ENCODE measurements around the gene ATN1. TPM values are rescaled to one million over a fixed set of nuclear protein-coding genes. Genes with fewer than 3 reads are reported as not detected.
A peak's percentile ranks its signal among the peaks of the same experiment; 100 is the strongest.

Gene ATN1
- total and polyA plus RNA-seq, 2 of the 8 experiments (the other 6 are each of a cell fraction or from before 2014, with no cell fraction given), result 20.6 to 73.4 TPM

DNA sequence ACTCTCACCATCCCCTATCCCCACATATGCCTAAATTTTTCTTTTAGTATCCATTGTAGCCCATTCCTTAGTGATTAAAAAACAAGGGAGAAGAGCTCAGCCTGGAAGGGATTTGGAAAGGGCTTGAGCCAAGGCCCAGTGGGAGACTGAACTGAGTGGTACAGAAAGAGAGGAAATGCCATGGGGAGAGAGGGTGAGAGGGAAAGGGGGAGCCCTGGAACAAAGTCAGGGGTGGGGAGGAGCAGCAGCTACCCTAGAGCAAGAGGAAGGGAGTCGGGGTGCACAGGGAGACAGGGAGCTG, 2.6 kb upstream of the ATN1 start:
- Histone ChIP-seq H3K9me3 (ENCODE audit: insufficient read depth in 2 of 2, low read depth in 1 of 2, low read length in 1 of 2) (no peaks in the 10 kb centered on the region), H4K8ac (ENCODE audit: extremely low read depth, insufficient read depth, low read length) (no peak overlapping the region), H2BK15ac (ENCODE audit: low read length) (peak overlapping the region; percentile 100), H3K4ac (replicated peaks; ENCODE audit: insufficient read length, low read depth, low read length) (peak overlapping the region; percentile 50), H4K5ac (ENCODE audit: insufficient read length, low read depth, low read length) (peak overlapping the region; percentile 90), H2BK120ac (replicated peaks; ENCODE audit: low read depth, low read length) (peak overlapping the region; percentile 84), H3K27ac (ENCODE audit: low read depth, low read length) (peak overlapping the region; percentile 86), H2BK5ac (ENCODE audit: low read depth, low read length) (peak overlapping the region; percentile 100), H3K23ac (ENCODE audit: insufficient read length) (no peak overlapping the region), H2AK5ac (ENCODE audit: low read depth, low read length) (peak overlapping the region; percentile 95), H3K56ac (replicated peaks; ENCODE audit: insufficient read length, low read depth, low read length) (peak overlapping the region; percentile 91), H2BK12ac (ENCODE audit: low read depth, low read length) (peak overlapping the region; percentile 99), H3K4me1 (replicated peaks in 1 of 4; ENCODE audit: control insufficient read depth in 3 of 4, insufficient read depth in 4 of 4, low read length in 3 of 4) (peaks cover 13 to 31% (median 17%) of the 10 kb centered on the region in 4 experiments), H3K27me3 (replicated peaks in 1 of 4; ENCODE audit: control insufficient read depth in 3 of 4, extremely low read depth in 1 of 4, insufficient read depth in 3 of 4, low read length in 3 of 4) (no peaks in the 10 kb centered on the region), H2BK20ac (ENCODE audit: low read length) (peak overlapping the region; percentile 40; the same call in 1 of the 2 replicates), H3K9ac (replicated peaks in 1 of 4; ENCODE audit: extremely low read depth in 1 of 4, low read depth in 3 of 4, low read length in 3 of 4) (peak overlapping the region in 3 of 4 experiments; percentile 14 to 62 (median 49); a peak in 4 of 7 replicates), H3K18ac (ENCODE audit: extremely low read depth, low read length) (peak overlapping the region; percentile 94), H2AFZ (ENCODE audit: low read length) (no peak overlapping the region), H3K4me2 (ENCODE audit: insufficient read depth in 1 of 2, low read depth in 2 of 2, low read length in 2 of 2) (peak overlapping the region; percentile 92 to 100), H3K14ac (ENCODE audit: insufficient read length) (no peak overlapping the region), H3K23me2 (ENCODE audit: low read depth, low read length) (peaks cover 28% of the 10 kb centered on the region), H3K79me1 (ENCODE audit: low read depth, low read length) (peaks cover 5% of the 10 kb centered on the region; the same call in 1 of the 2 replicates), H4K91ac (replicated peaks; ENCODE audit: insufficient read length, low read length) (peak overlapping the region; percentile 99), H3K79me2 (ENCODE audit: control insufficient read depth in 1 of 2, insufficient read depth in 2 of 2, low read length in 2 of 2) (peaks cover 18 to 19% of the 10 kb centered on the region in 2 experiments), H3K4me3 (ENCODE audit: extremely low read depth in 1 of 4, insufficient read depth in 2 of 4, low read depth in 3 of 4, low read length in 4 of 4) (peak overlapping the region; percentile 30 to 90 (median 66); a peak in 7 of 8 replicates), H3K36me3 (ENCODE audit: control insufficient read depth in 2 of 4, insufficient read depth in 4 of 4, low read length in 3 of 4) (peaks cover 16 to 33% (median 21%) of the 10 kb centered on the region in 4 experiments), H4K20me1 (replicated peaks in 1 of 2; ENCODE audit: control insufficient read depth in 1 of 2, insufficient read depth in 2 of 2, low read length in 2 of 2) (peaks cover 9 to 11% of the 10 kb centered on the region in 2 experiments)
- WGBS, 2 experiments (ENCODE audit: extremely low coverage in 1 of 2, insufficient coverage in 1 of 2, insufficient read length in 1 of 2, insufficient replicate concordance in 2 of 2, low coverage in 1 of 2, low lambda C conversion rate in 2 of 2, missing lambda C conversion rate in 1 of 2), result 17% methylated on average over 1 of the region's 1 CpG; no CpG with 5 or more reads in 1 of the 2 experiments
- ChIA-PET POLR2A (ENCODE audit: partially characterized antibody) (interaction anchor here (0.9 to 44.0 kb wide), 16 partner anchors 15 to 311 kb away, joined by 3 to 1596 read pairs (median 8); partner anchors contain the start of genes C12orf57, C1RL, CDCA3 and EMG1), CTCF (ENCODE audit: partially characterized antibody) (interaction anchor here (0.6 to 10.0 kb wide), 21 partner anchors 9 to 187 kb away, joined by 3 to 253 read pairs (median 4); partner anchors contain the start of genes C12orf57, ENO2, GNB3 and LRRC23)
- DNase-seq (ENCODE audit: low read depth in 1 of 2, low spot score in 2 of 2) (peak in 1 of 2 experiments; percentile 69), FAIRE-seq (no peak)
- TF ChIP-seq HDAC2 (IDR thresholded peaks at IDR 0.05; ENCODE audit: borderline replicate concordance in 1 of 2, low read depth in 2 of 2, low read length in 2 of 2) (no peak), MAX (IDR thresholded peaks at IDR 0.05) (peak; percentile 10; the same call in 1 of the 2 replicates), EZH2 (IDR thresholded peaks at IDR 0.05; ENCODE audit: low read depth, low read length, severe bottlenecking) (no peak), KDM1A (IDR thresholded peaks at IDR 0.05; ENCODE audit: borderline replicate concordance, low read length) (no peak), BRCA1 (IDR thresholded peaks at IDR 0.05; ENCODE audit: low read depth, low read length) (no peak), EGR1 (IDR thresholded peaks at IDR 0.05; ENCODE audit: borderline replicate concordance, low read depth, low read length) (0 out of 2 replicates have a peak, but pooled peaks have one; percentile 9), TAF1 (IDR thresholded peaks at IDR 0.05; ENCODE audit: low read depth, low read length) (no peak), SIN3A (conservative IDR thresholded peaks at IDR 0.05 in 1 of 2, IDR thresholded peaks at IDR 0.05 in 1 of 2; ENCODE audit: low read depth in 1 of 2, low read length in 2 of 2) (0 out of 4 replicates have a peak, but pooled peaks of 1 of the 2 experiments have one; percentile 29), GABPA (IDR thresholded peaks at IDR 0.05; ENCODE audit: borderline replicate concordance, insufficient read depth, low read length) (no peak), POU5F1 (IDR thresholded peaks at IDR 0.05; ENCODE audit: low read depth, low read length) (no peak), TBP (IDR thresholded peaks at IDR 0.05; ENCODE audit: low read depth, low read length) (no peak), JUND (IDR thresholded peaks at IDR 0.05; ENCODE audit: low read length) (no peak), BACH1 (IDR thresholded peaks at IDR 0.05; ENCODE audit: low read length) (no peak)

Data from H1 (cell line).